AG04450 (cell line): ENCODE results near the gene APBB2. TPM values are rescaled to one million over a fixed set of nuclear protein-coding genes. Genes with fewer than 3 reads are reported as not detected.
A peak's percentile ranks its signal among the peaks of the same experiment; 100 is the strongest.

Experiments
- CTCF ChIA-PET: fragments of 300-600, 350-600 bp; formaldehyde crosslinking; extraction: SDS; loops from one replicate; lab custom pipeline; 2022; ENCODE audit warnings: antibody characterized with exemption, inconsistent platforms; lab: Charles Lee
- POLR2A ChIA-PET: fragments of 350-600 bp; formaldehyde crosslinking; extraction: SDS; loops from one replicate; lab custom pipeline; 2021; ENCODE audit warnings: antibody characterized with exemption, inconsistent platforms; lab: Yijun Ruan, JAX
- DNase-seq: peaks from one replicate; pipeline ENCODE4 v3.0.0-alpha.2; 2011; ENCODE audit warnings: low read depth, low spot score
- H3K27ac ChIP-seq: one replicate; pipeline ENCODE4 v1.5.1; 2012; ENCODE audit warnings: low read depth, low read length, control low read depth
- H3K27me3 ChIP-seq: one replicate; pipeline ENCODE4 v1.6.0; 2012; ENCODE audit warnings: low read length; ENCODE audit not compliant: control insufficient read depth, insufficient read depth
- H3K4me3 ChIP-seq: 2 replicates; pipeline ENCODE4 v1.5.1; 2011; ENCODE audit warnings: mild to moderate bottlenecking, low read depth, low read length, control low read depth
- H3K9me3 ChIP-seq: 2 replicates; pipeline ENCODE4 v1.5.1; 2012; ENCODE audit warnings: low read length; ENCODE audit not compliant: control insufficient read depth, insufficient read depth
- CTCF ChIP-seq: IDR thresholded peaks from 2 replicates; pipeline ENCODE4 v1.5.1; 2011; ENCODE audit warnings: low read depth, low read length, control low read depth, inconsistent platforms
- polyA plus RNA-seq: library from polyadenylated mRNA; depleted of rRNA; stranded (reverse); fragments of >200 nt; gene quantifications from 2 replicates; pipeline ENCODE4 v1.2.3, GENCODE V29; 2011

The APBB2 gene
- polyA plus RNA-seq, 1 experiment: 52.7 TPM

- Histone ChIP-seq H3K4me3 (no peak overlapping the region), H3K9me3 (no peaks in the 10 kb centered on the region), H3K27me3 (no peaks in the 10 kb centered on the region), H3K27ac (no peak overlapping the region)
- DNase-seq: no peak
- no peak for TF ChIP-seq CTCF
- ChIA-PET POLR2A (interaction anchor here (0.6 to 1.7 kb wide), 4 partner anchors 39 to 302 kb away, joined by 3 to 21 read pairs (median 4); partner anchors contain the start of gene UCHL1), CTCF (interaction anchor here (0.9 to 3.9 kb wide), 6 partner anchors 40 to 309 kb away, joined by 3 to 39 read pairs (median 4); partner anchors contain the start of gene UCHL1)
Observed at GRCh38 chr4:41217374-41217773, 3.0 kb upstream of the APBB2 start.

DNA sequence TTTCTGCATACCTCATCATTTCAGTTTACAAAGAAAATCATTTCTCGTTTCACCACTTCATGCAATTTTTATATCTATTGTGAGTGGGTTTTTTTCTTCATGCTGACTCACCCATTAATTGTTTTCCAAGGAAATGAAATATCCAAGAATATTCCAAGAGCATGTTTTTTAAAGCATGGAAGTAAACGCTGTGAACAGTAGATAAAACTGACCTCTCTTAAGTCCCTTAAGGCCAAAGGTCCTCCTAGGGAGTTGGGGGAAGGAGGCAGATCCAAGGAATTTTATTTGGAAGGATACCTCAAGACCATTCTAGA, 2.6 kb upstream of the APBB2 start:
- Histone ChIP-seq H3K27me3 (no peaks in the 10 kb centered on the region), H3K4me3 (peak overlapping the region; percentile 69), H3K9me3 (no peaks in the 10 kb centered on the region), H3K27ac (no peak overlapping the region)
- DNase-seq: no peak
- POLR2A ChIA-PET: interaction anchor here (0.6 to 1.7 kb wide), 3 partner anchors 40 to 302 kb away, joined by 3 to 21 read pairs (median 4); partner anchors contain the start of gene UCHL1
- TF ChIP-seq CTCF: no peak
- CTCF ChIA-PET: interaction anchor here (0.6 to 3.9 kb wide), 8 partner anchors 40 to 309 kb away, joined by 3 to 39 read pairs (median 4); partner anchors contain the start of gene UCHL1

DNA sequence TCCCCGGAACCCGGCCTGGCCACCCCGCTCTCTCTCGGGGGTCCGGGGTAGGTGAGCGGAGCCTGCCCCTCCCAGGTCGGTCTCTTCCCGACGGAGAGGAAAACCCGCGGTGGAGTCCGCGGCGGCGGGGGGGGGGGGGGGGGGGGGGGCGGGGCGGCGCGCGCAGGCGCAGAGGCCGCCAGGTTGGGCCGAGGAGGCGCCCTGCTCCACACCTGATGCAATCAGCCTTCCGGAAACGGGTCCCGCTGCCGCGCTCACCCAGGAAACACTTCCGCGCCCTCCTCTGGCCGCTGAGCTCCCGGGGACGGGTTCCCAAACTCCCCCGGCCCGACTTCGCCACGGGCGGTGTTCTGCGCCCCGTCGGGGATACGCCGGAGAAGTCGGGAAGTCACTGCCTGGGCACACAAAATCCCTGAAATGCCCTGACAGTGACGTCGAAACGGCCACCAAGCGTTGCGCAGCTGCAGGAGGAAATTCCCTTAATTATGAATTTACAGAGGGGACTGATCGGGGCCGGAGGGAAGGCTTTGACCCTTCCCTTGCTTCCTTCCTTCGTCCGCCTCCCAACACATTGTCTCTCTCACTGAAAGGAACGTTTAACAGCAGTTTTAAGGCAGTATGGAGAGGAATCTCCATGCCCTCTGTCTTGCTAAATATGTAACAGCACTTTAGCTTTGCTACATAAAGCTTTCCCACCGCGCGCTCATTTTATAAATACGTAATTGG, 2.1 kb upstream of the APBB2 start:
- H3K27ac ChIP-seq: peak overlapping the region; percentile 89
- peak overlapping the region; percentile 69 for H3K4me3 ChIP-seq
- no peak for DNase-seq
- no peaks in the 10 kb centered on the region for H3K9me3 ChIP-seq
- TF ChIP-seq CTCF: peak; percentile 50
- ChIA-PET POLR2A (interaction anchor here (0.6 to 1.7 kb wide), 3 partner anchors 41 to 301 kb away, joined by 3 to 21 read pairs (median 4); partner anchors contain the start of gene UCHL1), CTCF (interaction anchor here (0.6 to 3.9 kb wide), 19 partner anchors 12 to 473 kb away, joined by 3 to 39 read pairs (median 3); partner anchors contain the start of gene UCHL1)
- H3K27me3 ChIP-seq: no peaks in the 10 kb centered on the region

GRCh38 chr4:41215969-41216293, 1.6 kb upstream of the APBB2 start:
- DNase-seq: no peak
- TF ChIP-seq CTCF: no peak
- H3K4me3 ChIP-seq: peak overlapping the region; percentile 69
- ChIA-PET POLR2A (interaction anchor here (1.7 kb wide), 1 partner anchor 41 kb away, joined by 21 read pairs; the partner anchor contains the start of gene UCHL1), CTCF (interaction anchor here (0.6 to 3.9 kb wide), 17 partner anchors 13 to 473 kb away, joined by 3 to 39 read pairs (median 3); partner anchors contain the start of gene UCHL1)
- peak overlapping the region; percentile 49 for H3K27ac ChIP-seq
- no peaks in the 10 kb centered on the region for H3K27me3 ChIP-seq
- H3K9me3 ChIP-seq: no peaks in the 10 kb centered on the region

DNA sequence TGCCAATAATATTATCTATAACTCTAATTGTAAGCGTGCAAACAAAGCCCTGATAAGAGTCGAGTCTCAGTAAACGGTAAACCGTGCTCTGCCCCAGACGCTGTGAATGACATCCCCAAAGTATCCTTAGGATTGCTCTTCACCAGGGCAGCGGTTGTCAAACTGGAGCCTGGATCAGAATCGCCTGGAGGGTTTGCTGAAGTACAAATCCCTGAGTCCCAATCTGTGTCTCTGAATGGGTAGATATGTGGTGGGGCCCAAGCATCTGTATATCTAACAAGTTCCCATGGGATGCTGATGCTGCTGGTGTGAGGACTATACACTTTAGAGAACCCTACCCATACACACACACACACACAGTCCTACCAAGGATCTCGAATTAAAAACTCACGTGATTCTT, 813 bp upstream of the APBB2 start:
- ChIA-PET CTCF (interaction anchor here (0.6 to 5.7 kb wide), 10 partner anchors 29 to 310 kb away, joined by 3 to 100 read pairs (median 4); no protein-coding TSS in a partner anchor), POLR2A (interaction anchor here (0.7 to 2.6 kb wide), 6 partner anchors 34 to 290 kb away, joined by 3 to 17 read pairs (median 10); partner anchors contain the start of gene UCHL1)
- no peaks in the 10 kb centered on the region for H3K27me3 ChIP-seq
- DNase-seq: no peak
- H3K9me3 ChIP-seq: no peaks in the 10 kb centered on the region
- H3K4me3 ChIP-seq: no peak overlapping the region
- no peak for TF ChIP-seq CTCF
- H3K27ac ChIP-seq: no peak overlapping the region
